Suprapubic skin (tissue), 3 donors: ENCODE results near the gene C16orf86.

Source experiments
- CTCF ChIP-seq, 2 donors: fragments of 200-600 bp in 1 of 2; fragments of 450-650 bp in 1 of 2; sonication (generic) in 1 of 2; IDR thresholded peaks; one replicate each; pipeline ENCODE4 v1.5.1; 2016 to 2019; ENCODE audit warnings: antibody characterized with exemption in 2 of 2, mild to moderate bottlenecking in 1 of 2, moderate library complexity in 1 of 2
- EP300 ChIP-seq: sonication (generic); formaldehyde crosslinking; IDR thresholded peaks from one replicate; pipeline ENCODE4 v1.6.1; 2017; ENCODE audit warnings: antibody characterized with exemption
- POLR2A ChIP-seq, 2 donors: fragments of 450-650 bp; IDR thresholded peaks; one replicate each; pipeline ENCODE4 v1.6.1; 2017; ENCODE audit warnings: antibody characterized with exemption in 2 of 2, mild to moderate bottlenecking in 2 of 2, moderate library complexity in 2 of 2

DNA sequence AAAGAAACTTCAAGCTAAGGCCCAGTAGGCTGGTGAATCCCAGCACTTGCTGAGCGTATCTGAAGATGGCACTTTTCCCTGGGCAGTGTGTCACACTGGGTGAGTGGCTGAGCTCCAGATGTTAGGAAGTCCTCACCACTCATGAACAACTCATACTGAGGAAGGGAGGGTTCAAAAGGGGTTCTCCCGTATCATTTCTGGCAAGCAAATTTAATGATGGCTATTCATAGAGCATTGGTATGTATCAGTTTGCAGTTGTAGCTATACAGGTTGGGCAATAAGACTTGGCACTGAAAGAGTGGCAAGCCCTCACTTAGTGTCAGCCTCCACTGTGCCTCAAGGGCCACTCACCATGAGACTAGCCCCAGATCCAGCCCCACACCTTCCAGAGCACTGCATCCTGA, 41.8 kb downstream of the C16orf86 start:
- no peak for TF ChIP-seq CTCF (IDR thresholded peaks at IDR 0.05)
- TF ChIP-seq EP300, result no peak
- no peak for TF ChIP-seq POLR2A (IDR thresholded peaks at IDR 0.05)
